Esophagus muscularis mucosa (tissue), 4 donors: Measurements from ENCODE around the gene NPHP4. TPM values are rescaled to one million over a fixed set of nuclear protein-coding genes. Genes with fewer than 3 reads are reported as not detected.

Experiments
- DNase-seq: peaks from one replicate; pipeline ENCODE4 v3.0.0-alpha.2; 2017; ENCODE audit errors: extremely low spot score
- H3K27ac ChIP-seq, 4 donors: fragments of 200-600 bp; sonication (generic); replicated peaks in 1 of 4; 1 replicate in 3 of 4; 2 replicates in 1 of 4; pipeline ENCODE4 v1.5.1; 2016 to 2019; ENCODE audit warnings: mild to moderate bottlenecking in 1 of 4
- H3K27me3 ChIP-seq, 4 donors: fragments of 200-600 bp; sonication (generic); one replicate each; pipeline versions ENCODE4 v1.5.1 to v1.6.0; 2016 to 2019
- H3K36me3 ChIP-seq, 4 donors: fragments of 200-600 bp; sonication (generic); one replicate each; pipeline ENCODE4 v1.5.1; 2016 to 2019
- H3K4me1 ChIP-seq, 4 donors: fragments of 200-600 bp; sonication (generic); one replicate each; pipeline ENCODE4 v1.5.1; 2016 to 2019
- H3K4me3 ChIP-seq, 4 donors: fragments of 200-600 bp; sonication (generic); 1 replicate in 2 of 4; 2 replicates in 2 of 4; pipeline ENCODE4 v1.5.1; 2016 to 2019; ENCODE audit warnings: mild to moderate bottlenecking in 4 of 4, moderate library complexity in 1 of 4
- H3K9me3 ChIP-seq, 4 donors: fragments of 200-600 bp; sonication (generic); 1 replicate in 3 of 4; 2 replicates in 1 of 4; pipeline ENCODE4 v1.5.1; 2016 to 2019
- EP300 ChIP-seq: sonication (generic); formaldehyde crosslinking; IDR thresholded peaks from one replicate; pipeline ENCODE4 v1.6.1; 2017; ENCODE audit warnings: antibody characterized with exemption
- POLR2A ChIP-seq: fragments of 450-650 bp; IDR thresholded peaks from one replicate; pipeline ENCODE4 v1.6.1; 2017; ENCODE audit warnings: antibody characterized with exemption, moderate library complexity, mild to moderate bottlenecking, low read depth
- POLR2AphosphoS5 ChIP-seq, 2 donors: sonication (generic); formaldehyde crosslinking; IDR thresholded peaks; one replicate each; pipeline ENCODE4 v1.6.1; 2017; ENCODE audit warnings: antibody characterized with exemption in 2 of 2
- WGBS: methylation state at CpG from one replicate; pipeline ENCODE4 v1.1.5; 2018; 5-methylcytosine and 5-hydroxymethylcytosine counted together
- intact Hi-C: fragments of 100-400 bp; cut with DNase I; formaldehyde crosslinking; loops from one replicate; pipeline ENCODE4 v1.15.1; 2023
- total RNA-seq, 4 donors: library from RNA; depleted of rRNA; stranded (reverse); fragments of >200 nt; gene quantifications; one replicate each; pipeline versions ENCODE4 v1.1.0 to v1.2.1, GENCODE V29; 2016
- TF ChIP-seq, protein P1 (sequence below), 3 experiments: fragments of 200-600 bp in 2 of 3; fragments of 450-650 bp in 1 of 3; sonication (generic) in 2 of 3; IDR thresholded peaks; one replicate each; pipeline ENCODE4 v1.5.1; 2017 to 2019; ENCODE audit warnings: antibody characterized with exemption in 3 of 3, mild to moderate bottlenecking in 2 of 3, moderate library complexity in 1 of 3

The NPHP4 gene
- total RNA-seq, 4 donors from 2014 or later: 6.5 to 9.1 (median 8.0) TPM

- no peaks in the 10 kb centered on the region for H3K9me3 ChIP-seq
- no peaks in the 10 kb centered on the region for H3K4me1 ChIP-seq
- intact Hi-C loops: no loop called here
- H3K27ac ChIP-seq: no peak overlapping the region
- peaks cover 18 to 73% (median 40%) of the 10 kb centered on the region in 4 donors for H3K36me3 ChIP-seq
- H3K27me3 ChIP-seq: no peaks in the 10 kb centered on the region
- no peak for TF ChIP-seq POLR2A
- TF ChIP-seq EP300: no peak
- no peak for TF ChIP-seq POLR2AphosphoS5 (IDR thresholded peaks at IDR 0.05)
- TF ChIP-seq, protein P1, sequence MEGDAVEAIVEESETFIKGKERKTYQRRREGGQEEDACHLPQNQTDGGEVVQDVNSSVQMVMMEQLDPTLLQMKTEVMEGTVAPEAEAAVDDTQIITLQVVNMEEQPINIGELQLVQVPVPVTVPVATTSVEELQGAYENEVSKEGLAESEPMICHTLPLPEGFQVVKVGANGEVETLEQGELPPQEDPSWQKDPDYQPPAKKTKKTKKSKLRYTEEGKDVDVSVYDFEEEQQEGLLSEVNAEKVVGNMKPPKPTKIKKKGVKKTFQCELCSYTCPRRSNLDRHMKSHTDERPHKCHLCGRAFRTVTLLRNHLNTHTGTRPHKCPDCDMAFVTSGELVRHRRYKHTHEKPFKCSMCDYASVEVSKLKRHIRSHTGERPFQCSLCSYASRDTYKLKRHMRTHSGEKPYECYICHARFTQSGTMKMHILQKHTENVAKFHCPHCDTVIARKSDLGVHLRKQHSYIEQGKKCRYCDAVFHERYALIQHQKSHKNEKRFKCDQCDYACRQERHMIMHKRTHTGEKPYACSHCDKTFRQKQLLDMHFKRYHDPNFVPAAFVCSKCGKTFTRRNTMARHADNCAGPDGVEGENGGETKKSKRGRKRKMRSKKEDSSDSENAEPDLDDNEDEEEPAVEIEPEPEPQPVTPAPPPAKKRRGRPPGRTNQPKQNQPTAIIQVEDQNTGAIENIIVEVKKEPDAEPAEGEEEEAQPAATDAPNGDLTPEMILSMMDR (IDR thresholded peaks at IDR 0.05): no peak
- H3K4me3 ChIP-seq: no peak overlapping the region
- DNase-seq: no peak
- 96% methylated on average over 6 of the region's 6 CpGs for WGBS
These were observed 86.1 kb downstream of the NPHP4 start for GRCh38 chr1:5906116-5906515.

GRCh38 chr1:5905436-5905835 is 86.8 kb downstream of the NPHP4 start:
- no peaks in the 10 kb centered on the region for H3K9me3 ChIP-seq
- H3K36me3 ChIP-seq: peaks cover 18 to 79% (median 42%) of the 10 kb centered on the region in 4 donors
- no peak overlapping the region for H3K4me3 ChIP-seq
- 90% methylated on average over 6 of the region's 12 CpGs for WGBS
- DNase-seq: no peak
- no peaks in the 10 kb centered on the region for H3K27me3 ChIP-seq
- intact Hi-C loops: no loop called here
- H3K4me1 ChIP-seq: no peaks in the 10 kb centered on the region
- no peak overlapping the region for H3K27ac ChIP-seq
- TF ChIP-seq POLR2AphosphoS5 (IDR thresholded peaks at IDR 0.05) (no peak), EP300 (no peak), POLR2A (no peak)
- TF ChIP-seq, protein P1 (IDR thresholded peaks at IDR 0.05): no peak

DNA sequence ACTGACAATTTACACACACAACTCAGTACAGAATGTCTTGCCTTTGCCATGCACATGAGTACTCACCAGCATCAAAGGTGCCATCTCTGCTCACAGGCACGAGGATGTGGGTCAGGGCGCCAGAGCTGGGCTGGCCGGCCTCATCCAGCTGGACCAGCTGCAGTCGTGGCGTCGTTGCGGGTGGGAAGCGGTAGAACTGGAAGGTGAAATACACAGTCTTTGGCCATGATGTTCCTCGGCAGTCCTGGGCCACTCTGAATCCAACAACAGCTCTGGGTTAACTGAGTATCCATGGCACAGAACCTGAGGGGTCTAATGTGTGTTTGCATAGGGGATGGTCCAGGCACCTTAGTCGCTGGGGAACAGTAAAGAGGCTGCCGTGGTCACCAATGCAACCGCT is 87.7 kb downstream of the NPHP4 start:
- Histone ChIP-seq H3K9me3 (no peaks in the 10 kb centered on the region), H3K27me3 (no peaks in the 10 kb centered on the region), H3K27ac (no peak overlapping the region), H3K4me3 (no peak overlapping the region), H3K36me3 (peaks cover 18 to 87% (median 42%) of the 10 kb centered on the region in 4 donors), H3K4me1 (no peaks in the 10 kb centered on the region)
- intact Hi-C loops: no loop called here
- TF ChIP-seq EP300 (no peak), POLR2AphosphoS5 (IDR thresholded peaks at IDR 0.05) (no peak), POLR2A (no peak)
- TF ChIP-seq, protein P1 (IDR thresholded peaks at IDR 0.05): no peak
- DNase-seq: no peak
- WGBS: 89% methylated on average over 8 of the region's 12 CpGs

- Histone ChIP-seq H3K36me3 (peaks cover 18 to 90% (median 42%) of the 10 kb centered on the region in 4 donors), H3K4me3 (no peak overlapping the region), H3K9me3 (no peaks in the 10 kb centered on the region), H3K27me3 (no peaks in the 10 kb centered on the region), H3K27ac (no peak overlapping the region), H3K4me1 (no peaks in the 10 kb centered on the region)
- 96% methylated on average over 8 of the region's 8 CpGs for WGBS
- TF ChIP-seq, protein P1 (IDR thresholded peaks at IDR 0.05): no peak
- TF ChIP-seq POLR2A (no peak), EP300 (no peak), POLR2AphosphoS5 (IDR thresholded peaks at IDR 0.05) (no peak)
- intact Hi-C loops: no loop called here
- no peak for DNase-seq
These were observed 88.5 kb downstream of the NPHP4 start for GRCh38 chr1:5903680-5904079.

DNA sequence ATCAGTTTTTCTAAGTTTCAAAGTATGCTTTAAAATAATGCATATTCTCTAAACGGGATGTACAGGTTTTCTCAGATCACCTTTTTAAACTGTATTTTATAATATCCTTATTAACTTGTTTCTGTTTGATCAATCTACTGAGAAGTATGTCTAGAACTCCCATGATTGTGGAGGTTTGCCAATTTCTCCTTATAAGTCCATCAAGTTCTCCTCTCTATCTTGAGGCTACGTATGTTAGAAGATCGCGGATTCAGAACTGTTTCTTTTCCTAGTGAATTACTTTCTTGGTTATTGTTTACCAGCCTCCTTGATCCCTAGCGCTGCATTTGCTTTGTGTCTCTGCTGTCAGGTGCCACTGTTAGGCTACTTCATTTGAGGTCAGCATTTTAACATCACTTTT is 89.2 kb downstream of the NPHP4 start:
- Histone ChIP-seq H3K27me3 (no peaks in the 10 kb centered on the region), H3K4me1 (no peaks in the 10 kb centered on the region), H3K4me3 (no peak overlapping the region), H3K9me3 (no peaks in the 10 kb centered on the region), H3K36me3 (peaks cover 18 to 88% (median 46%) of the 10 kb centered on the region in 4 donors), H3K27ac (no peak overlapping the region)
- no peak for DNase-seq
- WGBS: 85% methylated on average over 5 of the region's 5 CpGs
- TF ChIP-seq POLR2A: no peak
- TF ChIP-seq POLR2AphosphoS5 (IDR thresholded peaks at IDR 0.05): no peak
- no peak for TF ChIP-seq EP300
- TF ChIP-seq, protein P1 (IDR thresholded peaks at IDR 0.05): no peak
- intact Hi-C loops: no loop called here
